ENCODE measurements around the gene INO80C. TPM values are rescaled to one million over a fixed set of nuclear protein-coding genes. Genes with fewer than 3 reads are reported as not detected.

Gene INO80C
- total RNA-seq, 1 experiment from 2014 or later = 51.1 TPM

DNA sequence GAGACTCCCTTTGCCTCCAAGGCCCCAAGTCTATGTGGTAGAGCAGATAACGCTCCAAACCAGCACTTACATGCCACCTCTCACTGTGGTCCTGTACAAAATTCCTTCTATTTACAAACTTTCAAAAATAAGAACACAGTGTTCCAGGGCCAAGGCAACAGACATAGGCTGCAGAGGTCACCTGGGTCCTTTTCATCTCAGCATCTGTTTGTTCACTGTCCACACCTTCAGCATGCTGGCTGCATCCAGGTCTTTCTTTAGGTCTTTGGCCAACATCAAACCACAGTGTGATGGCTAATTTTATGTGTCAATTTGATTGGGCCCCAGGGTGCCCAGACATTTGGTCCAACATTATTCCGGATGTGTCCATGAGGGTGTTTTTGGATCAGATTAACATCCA, 20.0 kb upstream of the INO80C start:
- Histone ChIP-seq H2AK5ac (ENCODE audit: insufficient read length, low read length) (no peak overlapping the region), H3K27me3 (ENCODE audit: insufficient read depth, low read length) (no peaks in the 10 kb centered on the region), H4K91ac (ENCODE audit: insufficient read length, low read depth, low read length) (no peak overlapping the region), H4K8ac (replicated peaks; ENCODE audit: insufficient read length, low read depth, low read length) (no peak overlapping the region), H2BK20ac (ENCODE audit: low read depth, low read length, poor library complexity, severe bottlenecking) (no peak overlapping the region), H2BK120ac (ENCODE audit: low read depth, low read length, poor library complexity, severe bottlenecking) (no peak overlapping the region), H4K20me1 (ENCODE audit: control insufficient read depth, insufficient read depth, insufficient read length) (no peaks in the 10 kb centered on the region), H3K9ac (ENCODE audit: extremely low read depth, insufficient read length, low read length) (no peak overlapping the region), H3K56ac (ENCODE audit: insufficient read length, low read depth, low read length) (no peak overlapping the region), H3K4me1 (ENCODE audit: insufficient read depth, low read length) (no peaks in the 10 kb centered on the region; the same call in 1 of the 2 replicates), H3K23me2 (ENCODE audit: insufficient read length, low read depth, low read length, poor library complexity, severe bottlenecking) (no peaks in the 10 kb centered on the region), H3K79me2 (ENCODE audit: insufficient read depth, low read length) (no peaks in the 10 kb centered on the region), H2BK15ac (ENCODE audit: low read depth, low read length) (no peak overlapping the region), H3K4me2 (ENCODE audit: insufficient read depth, insufficient read length, low read length) (no peak overlapping the region), H3K23ac (ENCODE audit: insufficient read length, low read depth, low read length) (no peak overlapping the region), H3K4ac (ENCODE audit: low read depth, low read length) (no peak overlapping the region), H2BK5ac (ENCODE audit: insufficient read length, low read length) (no peak overlapping the region), H3K9me3 (ENCODE audit: control insufficient read depth, low read depth, low read length) (no peaks in the 10 kb centered on the region), H3K79me1 (ENCODE audit: insufficient read depth, low read depth, low read length, poor library complexity, severe bottlenecking) (no peaks in the 10 kb centered on the region), H3K14ac (ENCODE audit: insufficient read depth, low read length) (no peak overlapping the region), H3K18ac (ENCODE audit: insufficient read length, low read depth, low read length) (no peak overlapping the region), H3T11ph (ENCODE audit: low read length) (no peak overlapping the region), H3K27ac (ENCODE audit: insufficient read length, low read depth, low read length) (no peak overlapping the region), H2AFZ (ENCODE audit: low read length) (no peak overlapping the region), H2BK12ac (ENCODE audit: insufficient read length, low read depth, low read length) (no peak overlapping the region), H4K5ac (ENCODE audit: insufficient read length, low read depth, low read length) (no peak overlapping the region)
- H3K27me3 Mint-ChIP-seq (ENCODE audit: low read depth) = no peaks in the 10 kb centered on the region
- WGBS (ENCODE audit: extremely low coverage, insufficient read length, low lambda C conversion rate) = no CpG with 5 or more reads among the region's 2 CpGs
- H3K27ac Mint-ChIP-seq = no peak overlapping the region
- DNase-seq = no peak
- H3K4me1 Mint-ChIP-seq = peaks cover 23 to 31% of the 10 kb centered on the region in 2 experiments
- H3K36me3 Mint-ChIP-seq (ENCODE audit: insufficient read depth in 1 of 3, low read depth in 3 of 3) = no peaks in the 10 kb centered on the region
- no peaks in the 10 kb centered on the region for H3K9me3 Mint-ChIP-seq
- TF ChIP-seq, protein P1, sequence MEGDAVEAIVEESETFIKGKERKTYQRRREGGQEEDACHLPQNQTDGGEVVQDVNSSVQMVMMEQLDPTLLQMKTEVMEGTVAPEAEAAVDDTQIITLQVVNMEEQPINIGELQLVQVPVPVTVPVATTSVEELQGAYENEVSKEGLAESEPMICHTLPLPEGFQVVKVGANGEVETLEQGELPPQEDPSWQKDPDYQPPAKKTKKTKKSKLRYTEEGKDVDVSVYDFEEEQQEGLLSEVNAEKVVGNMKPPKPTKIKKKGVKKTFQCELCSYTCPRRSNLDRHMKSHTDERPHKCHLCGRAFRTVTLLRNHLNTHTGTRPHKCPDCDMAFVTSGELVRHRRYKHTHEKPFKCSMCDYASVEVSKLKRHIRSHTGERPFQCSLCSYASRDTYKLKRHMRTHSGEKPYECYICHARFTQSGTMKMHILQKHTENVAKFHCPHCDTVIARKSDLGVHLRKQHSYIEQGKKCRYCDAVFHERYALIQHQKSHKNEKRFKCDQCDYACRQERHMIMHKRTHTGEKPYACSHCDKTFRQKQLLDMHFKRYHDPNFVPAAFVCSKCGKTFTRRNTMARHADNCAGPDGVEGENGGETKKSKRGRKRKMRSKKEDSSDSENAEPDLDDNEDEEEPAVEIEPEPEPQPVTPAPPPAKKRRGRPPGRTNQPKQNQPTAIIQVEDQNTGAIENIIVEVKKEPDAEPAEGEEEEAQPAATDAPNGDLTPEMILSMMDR (conservative IDR thresholded peaks at IDR 0.05) = no peak
- no peak overlapping the region for H3K4me3 Mint-ChIP-seq
